MG63 (cell line): ENCODE measurements around the gene SOX9. TPM values are rescaled to one million over a fixed set of nuclear protein-coding genes. Genes with fewer than 3 reads are reported as not detected.

Experiments
- DNase-seq: peaks from one replicate; pipeline ENCODE4 v3.0.0-alpha.2; 2020
- H3K27me3 ChIP-seq: fragments of 250-450 bp; sonication (Bioruptor Pico); 2 replicates; pipeline ENCODE4 v1.5.1; 2020; ENCODE audit warnings: mild to moderate bottlenecking, moderate library complexity
- H3K36me3 ChIP-seq: fragments of 250-450 bp; sonication (Bioruptor Pico); 2 replicates; pipeline ENCODE4 v1.5.1; 2020; ENCODE audit warnings: mild to moderate bottlenecking, moderate library complexity
- H3K4me3 ChIP-seq: fragments of 250-450 bp; sonication (Bioruptor Pico); 2 replicates; pipeline ENCODE4 v1.5.1; 2020; ENCODE audit warnings: mild to moderate bottlenecking, moderate library complexity
- H3K9me3 ChIP-seq: fragments of 250-450 bp; sonication (Bioruptor Pico); 2 replicates; pipeline ENCODE4 v1.5.1; 2020; ENCODE audit warnings: mild to moderate bottlenecking, moderate library complexity
- total RNA-seq: library from RNA; depleted of rRNA; stranded (reverse); fragments of >200 nt; shearing (Covaris generic); gene quantifications from 2 replicates; pipeline ENCODE4 v1.2.3, GENCODE V29; 2014; ENCODE audit warnings: low replicate concordance; rRNA removed

Gene SOX9
- 0.82 and 3.0 TPM in 2 replicates for total RNA-seq

DNA sequence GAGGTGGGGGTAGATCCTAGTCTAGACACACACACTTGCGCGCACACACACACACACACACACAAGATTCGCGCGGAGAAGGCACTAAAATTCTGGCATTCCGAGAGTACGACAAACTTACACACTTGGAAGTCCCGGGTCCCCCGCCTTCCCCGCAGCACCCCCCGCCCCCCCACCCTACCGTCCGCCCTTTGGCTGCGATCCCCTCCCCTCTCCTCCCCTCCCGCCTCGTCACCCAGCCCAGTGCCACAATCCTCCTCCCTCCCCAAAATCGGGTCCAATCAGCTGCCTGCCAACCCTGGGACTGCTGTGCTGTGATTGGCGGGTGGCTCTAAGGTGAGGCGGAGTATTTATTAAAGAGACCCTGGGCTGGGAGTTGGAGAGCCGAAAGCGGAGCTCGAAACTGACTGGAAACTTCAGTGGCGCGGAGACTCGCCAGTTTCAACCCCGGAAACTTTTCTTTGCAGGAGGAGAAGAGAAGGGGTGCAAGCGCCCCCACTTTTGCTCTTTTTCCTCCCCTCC lies at the start of gene SOX9:
TSS of gene SOX9 (plus strand) at position 379 of the 522 bp plus-strand sequence. CDS start 372 bp downstream, outside the sequence.
- Histone ChIP-seq H3K9me3 (no peaks in the 10 kb centered on the region), H3K36me3 (peaks cover 9% of the 10 kb centered on the region), H3K4me3 (peak within 1 kb of the TSS; percentile 69), H3K27me3 (peaks cover 5% of the 10 kb centered on the region)
- DNase-seq, result peak; percentile 95

DNA sequence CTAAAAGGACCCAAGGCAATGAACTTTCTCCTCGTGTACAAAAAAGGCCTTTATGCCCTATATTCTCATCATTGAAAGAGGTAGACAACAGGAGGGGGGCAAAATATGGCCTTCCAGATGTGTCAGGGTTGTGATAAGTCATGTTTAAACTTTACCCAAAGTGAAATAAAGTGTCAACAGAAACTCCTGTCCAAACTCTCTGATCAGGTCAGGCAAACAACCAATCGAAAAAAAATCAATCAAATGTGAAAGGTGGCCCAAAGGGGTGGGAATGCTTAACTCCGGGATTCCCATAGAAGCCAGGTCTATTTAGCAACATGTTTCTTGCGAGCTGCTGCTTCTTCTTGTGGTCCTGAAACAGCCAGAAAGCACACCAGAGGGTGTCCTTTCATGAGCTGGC lies 49.5 kb upstream of the SOX9 start:
- peaks cover 6% of the 10 kb centered on the region for H3K27me3 ChIP-seq
- no peak for DNase-seq
- H3K36me3 ChIP-seq, result no peaks in the 10 kb centered on the region
- no peaks in the 10 kb centered on the region for H3K9me3 ChIP-seq
- no peak overlapping the region for H3K4me3 ChIP-seq

DNA sequence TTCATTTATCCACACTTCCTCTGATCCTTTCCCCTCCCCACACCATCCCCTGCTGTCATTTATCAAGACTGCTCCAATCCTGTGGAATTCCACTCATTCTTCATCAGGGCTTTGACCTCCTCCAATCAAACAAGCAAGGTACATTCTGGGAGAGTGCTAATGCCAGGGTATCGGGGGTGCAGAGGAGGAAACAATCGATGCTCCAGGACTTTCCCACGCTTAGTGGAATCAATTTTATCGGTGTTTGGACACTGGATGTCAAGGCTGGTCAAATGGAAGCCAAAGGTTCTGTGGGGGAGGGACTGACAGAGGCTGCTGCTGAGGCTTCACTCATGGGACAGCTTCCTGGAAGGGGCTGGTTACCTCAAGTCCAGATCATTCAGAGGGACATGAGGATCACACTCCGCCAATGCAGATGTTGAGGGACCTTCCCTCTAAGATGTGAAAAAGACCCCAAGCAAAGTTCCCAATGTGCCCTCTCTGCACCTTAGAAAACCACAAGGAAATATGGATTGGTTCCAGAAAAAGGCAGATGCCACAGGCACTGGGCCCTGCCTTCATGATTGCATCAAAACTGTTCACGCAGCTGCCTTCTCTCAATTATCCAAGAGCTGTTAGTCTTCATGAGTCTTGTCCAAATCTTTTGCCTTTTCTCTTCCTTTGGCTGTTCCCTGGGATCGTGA lies 44.7 kb upstream of the SOX9 start:
- no peaks in the 10 kb centered on the region for H3K9me3 ChIP-seq
- H3K27me3 ChIP-seq, result peaks cover 3% of the 10 kb centered on the region; the same call in 1 of the 2 replicates
- no peak for DNase-seq
- no peaks in the 10 kb centered on the region for H3K36me3 ChIP-seq
- H3K4me3 ChIP-seq, result no peak overlapping the region

DNA sequence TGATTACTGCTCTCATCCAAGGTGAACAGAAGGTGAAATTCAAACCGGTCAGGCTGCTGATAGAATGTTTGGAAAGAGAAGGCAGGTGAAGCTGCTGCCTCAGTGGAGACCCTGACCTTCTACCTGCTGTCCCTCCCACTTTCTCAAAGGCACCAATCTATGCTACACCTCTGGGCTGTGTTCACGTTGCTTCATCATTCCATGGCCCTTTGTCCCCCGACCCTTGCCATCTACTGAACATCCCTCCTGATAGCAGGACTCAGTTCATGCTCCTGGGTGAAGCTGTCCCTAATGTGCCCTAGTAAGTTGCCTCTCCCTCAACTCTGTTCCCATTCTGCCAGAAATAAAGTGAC lies 44.2 kb upstream of the SOX9 start:
- Histone ChIP-seq H3K27me3 (peaks cover 3% of the 10 kb centered on the region), H3K4me3 (no peak overlapping the region), H3K9me3 (no peaks in the 10 kb centered on the region), H3K36me3 (no peaks in the 10 kb centered on the region)
- DNase-seq, result no peak

DNA sequence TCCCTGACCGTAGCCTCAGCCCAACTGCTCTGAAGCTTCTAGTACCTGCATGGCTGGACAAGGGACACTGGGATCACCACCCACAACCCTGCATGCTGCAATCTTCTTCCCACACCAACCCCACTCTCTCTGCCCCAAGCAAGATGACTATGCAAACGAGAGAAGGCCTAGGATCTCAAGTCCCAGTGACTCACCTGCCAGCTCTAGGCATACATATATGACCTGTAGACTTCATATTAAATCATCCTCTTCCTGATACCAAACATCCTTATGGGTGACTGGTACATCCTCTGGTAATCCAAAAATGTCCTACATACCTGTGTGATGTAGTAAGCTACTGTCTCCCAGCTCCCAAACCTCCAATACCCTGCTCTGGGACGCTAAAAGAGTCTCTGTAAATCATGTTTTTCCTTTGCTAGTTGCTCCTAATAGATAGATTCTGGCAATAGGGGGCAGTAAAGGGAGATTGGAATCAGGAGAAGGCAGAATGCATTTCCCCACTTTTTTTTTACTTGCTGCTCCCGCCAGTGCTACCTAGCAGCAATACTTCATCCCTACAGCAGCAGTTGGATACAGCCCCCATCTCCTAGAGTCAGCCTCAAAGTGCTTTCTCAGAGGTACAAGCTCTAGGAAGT lies 43.4 kb upstream of the SOX9 start:
- Histone ChIP-seq H3K27me3 (peaks cover 3% of the 10 kb centered on the region), H3K9me3 (no peaks in the 10 kb centered on the region), H3K36me3 (no peaks in the 10 kb centered on the region), H3K4me3 (no peak overlapping the region)
- DNase-seq, result no peak

DNA sequence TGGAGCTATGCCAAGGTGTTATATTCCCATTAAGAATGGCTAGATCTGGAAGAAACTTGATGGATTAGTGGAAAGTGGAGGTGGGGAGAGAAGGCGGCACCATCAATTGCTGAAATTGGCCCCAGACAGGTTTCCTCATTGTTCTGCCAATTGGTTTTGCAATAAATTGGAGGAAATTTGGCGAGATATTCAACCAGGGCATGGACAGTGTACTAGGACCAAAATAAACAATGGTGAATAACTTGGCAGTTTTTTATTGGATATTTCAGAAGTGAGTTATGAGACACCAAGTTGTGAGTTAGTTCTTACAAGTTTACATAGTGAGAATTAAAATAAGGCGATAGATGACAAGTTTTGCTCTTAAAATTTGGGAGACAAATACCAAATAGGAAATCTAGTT lies 41.1 kb upstream of the SOX9 start:
- Histone ChIP-seq H3K27me3 (peaks cover under 1% of the 10 kb centered on the region), H3K36me3 (no peaks in the 10 kb centered on the region), H3K9me3 (no peaks in the 10 kb centered on the region), H3K4me3 (no peak overlapping the region)
- peak; percentile 16 for DNase-seq

DNA sequence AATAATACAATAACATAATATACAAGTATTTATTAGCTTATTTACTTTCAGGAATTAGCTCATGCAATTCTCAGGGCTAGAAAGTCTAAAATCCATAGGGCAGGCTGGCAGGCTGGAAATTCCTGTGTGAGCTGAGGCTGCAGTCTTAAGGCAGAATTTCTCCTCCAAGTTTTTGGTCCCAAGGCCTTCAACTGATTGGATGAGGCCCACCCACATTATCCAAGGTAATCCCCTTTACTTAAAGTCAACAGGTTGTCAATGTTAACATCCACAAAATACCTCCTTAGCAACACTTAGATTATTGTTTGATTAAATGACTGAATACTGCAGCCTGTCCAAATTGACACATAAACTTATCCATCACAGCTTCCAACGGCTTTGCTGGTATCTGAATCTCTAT lies 32.9 kb upstream of the SOX9 start:
- no peaks in the 10 kb centered on the region for H3K36me3 ChIP-seq
- DNase-seq, result no peak
- no peak overlapping the region for H3K4me3 ChIP-seq
- H3K9me3 ChIP-seq, result no peaks in the 10 kb centered on the region
- H3K27me3 ChIP-seq, result no peaks in the 10 kb centered on the region

DNA sequence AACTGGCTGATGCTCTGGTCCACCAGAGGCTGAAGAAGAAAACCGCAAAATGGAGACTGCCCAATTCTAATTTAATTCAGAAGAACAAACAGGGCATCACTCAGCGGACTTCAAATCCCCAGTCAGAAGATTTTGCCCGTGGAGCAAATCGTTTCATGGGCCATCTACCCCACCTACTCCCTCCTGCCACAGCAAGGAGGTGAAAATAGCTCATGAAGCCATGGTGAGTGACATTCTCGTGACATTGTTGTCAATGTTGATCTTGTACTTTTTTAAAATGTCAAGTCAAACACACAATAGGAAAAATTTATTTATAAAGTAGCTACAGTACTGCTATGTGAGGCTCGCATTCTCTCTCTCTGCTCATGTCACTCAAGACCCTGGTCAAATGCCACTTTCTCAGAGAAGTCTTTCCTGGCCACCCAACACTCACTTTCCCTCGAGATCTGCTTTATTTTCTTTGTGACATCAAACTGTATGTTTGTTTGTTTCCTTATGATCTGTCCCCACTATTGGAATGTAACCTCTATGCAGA lies 31.3 kb upstream of the SOX9 start:
- H3K27me3 ChIP-seq, result no peaks in the 10 kb centered on the region
- no peaks in the 10 kb centered on the region for H3K9me3 ChIP-seq
- no peak overlapping the region for H3K4me3 ChIP-seq
- H3K36me3 ChIP-seq, result no peaks in the 10 kb centered on the region
- no peak for DNase-seq

DNA sequence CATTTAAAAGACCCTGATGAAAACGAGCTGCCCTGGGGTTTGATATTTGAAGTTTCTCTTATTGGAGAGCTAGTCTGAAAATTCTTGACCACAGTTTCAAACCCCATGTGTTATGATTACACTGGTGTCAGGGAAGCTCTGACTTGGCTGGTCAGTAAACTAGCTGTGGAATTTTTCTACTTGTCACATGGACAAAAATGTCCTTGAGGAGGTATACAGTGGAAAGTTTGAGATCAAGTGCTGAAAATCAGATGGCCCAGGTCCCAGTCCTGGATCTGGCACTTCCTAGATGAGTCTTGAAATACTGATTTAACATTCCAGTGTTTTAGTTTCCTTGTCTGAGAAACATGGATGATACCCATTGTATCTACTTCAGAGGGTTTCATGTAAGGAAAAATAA lies 30.7 kb upstream of the SOX9 start:
- no peak for DNase-seq
- Histone ChIP-seq H3K36me3 (no peaks in the 10 kb centered on the region), H3K4me3 (no peak overlapping the region), H3K27me3 (no peaks in the 10 kb centered on the region), H3K9me3 (no peaks in the 10 kb centered on the region)

DNA sequence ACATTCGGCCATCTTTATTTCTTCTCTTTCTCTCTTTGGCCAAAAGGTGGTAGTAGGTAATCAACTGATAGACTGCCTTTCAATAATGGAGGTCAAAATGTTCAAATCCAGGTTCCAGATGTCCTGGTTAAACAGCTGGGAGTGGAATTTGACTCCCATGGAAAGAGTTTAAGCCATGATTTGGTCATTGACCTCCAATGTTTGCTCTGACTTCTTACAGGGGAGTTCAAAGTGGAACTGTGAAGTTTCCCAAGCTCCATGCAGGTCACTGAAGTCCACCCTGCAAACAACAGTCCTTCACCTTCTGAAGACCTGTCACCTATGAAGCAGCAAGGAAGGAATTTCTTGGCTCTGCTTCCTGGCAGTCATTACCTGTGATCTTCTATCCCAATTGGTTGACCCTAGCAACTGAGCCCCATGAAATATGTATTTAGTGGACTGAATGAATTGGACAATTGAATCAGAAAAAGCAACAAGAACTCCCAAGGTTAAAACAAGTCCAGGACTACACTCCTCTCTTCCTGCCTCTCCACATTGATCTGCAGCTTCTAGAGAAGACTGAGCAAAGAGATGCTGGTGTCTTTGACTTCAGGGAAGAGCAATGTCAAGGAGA lies 28.0 kb upstream of the SOX9 start:
- Histone ChIP-seq H3K27me3 (no peaks in the 10 kb centered on the region), H3K36me3 (no peaks in the 10 kb centered on the region), H3K4me3 (no peak overlapping the region), H3K9me3 (no peaks in the 10 kb centered on the region)
- no peak for DNase-seq

DNA sequence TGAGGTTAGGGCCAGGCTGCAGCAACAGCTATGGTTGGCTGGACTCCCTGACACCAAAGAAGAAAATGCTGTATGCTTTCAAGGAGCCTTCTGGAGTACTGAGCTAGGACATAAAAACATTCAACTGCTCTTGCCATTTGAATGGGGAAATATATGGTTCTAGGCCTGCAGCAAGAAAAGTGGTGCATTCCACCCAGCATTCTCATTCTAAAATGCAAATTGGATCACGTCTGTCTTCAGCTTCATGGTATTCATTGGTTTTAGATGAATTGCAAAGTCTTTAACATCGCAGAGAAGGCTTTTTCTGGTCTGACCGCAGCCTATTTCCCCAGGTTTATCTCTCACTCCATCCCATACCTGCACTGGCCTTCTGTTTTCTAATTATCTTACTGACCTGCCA lies 27.1 kb upstream of the SOX9 start:
- Histone ChIP-seq H3K36me3 (no peaks in the 10 kb centered on the region), H3K9me3 (no peaks in the 10 kb centered on the region), H3K27me3 (no peaks in the 10 kb centered on the region), H3K4me3 (no peak overlapping the region)
- no peak for DNase-seq

DNA sequence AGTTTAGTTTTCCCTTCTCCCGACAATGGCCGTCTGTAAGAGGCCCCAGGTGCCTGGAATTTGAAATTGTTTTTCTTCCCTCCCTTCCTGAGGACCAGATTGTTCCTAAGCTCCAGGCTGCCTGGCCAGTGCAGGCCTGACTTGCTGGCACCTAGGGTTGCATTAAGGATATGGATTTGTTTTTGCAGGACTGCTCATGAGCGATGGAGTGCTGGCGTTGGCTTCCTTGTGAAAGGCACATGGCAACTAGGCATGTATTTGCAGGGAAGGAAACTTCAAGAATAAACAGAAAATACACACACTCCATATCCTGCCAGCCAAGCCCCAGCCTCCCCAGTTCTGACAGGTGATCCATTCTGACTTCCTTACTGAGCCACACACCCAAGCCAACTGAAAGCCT lies 25.5 kb upstream of the SOX9 start:
- no peaks in the 10 kb centered on the region for H3K9me3 ChIP-seq
- no peak for DNase-seq
- no peaks in the 10 kb centered on the region for H3K36me3 ChIP-seq
- H3K4me3 ChIP-seq, result no peak overlapping the region
- H3K27me3 ChIP-seq, result no peaks in the 10 kb centered on the region

DNA sequence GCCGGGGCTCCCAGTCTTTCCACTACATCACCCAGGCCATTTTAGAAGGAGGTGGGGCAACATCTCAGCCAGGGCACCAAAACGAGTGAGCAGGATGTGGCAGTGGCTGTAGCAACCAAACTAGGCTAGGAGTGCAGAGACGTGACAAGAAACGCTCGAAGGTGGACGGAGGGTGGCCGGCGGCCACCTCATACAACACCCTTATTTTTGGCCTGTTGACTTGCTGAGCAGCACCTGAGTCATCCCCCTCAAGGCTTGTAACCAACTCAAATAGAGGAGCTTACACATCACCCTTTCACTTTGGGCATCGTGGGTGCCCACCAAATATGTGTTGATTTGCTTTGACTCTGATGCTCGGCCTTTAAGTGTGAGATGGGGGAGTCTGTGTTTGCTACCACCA lies 23.7 kb upstream of the SOX9 start:
- DNase-seq, result peak; percentile 38
- no peaks in the 10 kb centered on the region for H3K36me3 ChIP-seq
- no peaks in the 10 kb centered on the region for H3K9me3 ChIP-seq
- no peak overlapping the region for H3K4me3 ChIP-seq
- H3K27me3 ChIP-seq, result no peaks in the 10 kb centered on the region

DNA sequence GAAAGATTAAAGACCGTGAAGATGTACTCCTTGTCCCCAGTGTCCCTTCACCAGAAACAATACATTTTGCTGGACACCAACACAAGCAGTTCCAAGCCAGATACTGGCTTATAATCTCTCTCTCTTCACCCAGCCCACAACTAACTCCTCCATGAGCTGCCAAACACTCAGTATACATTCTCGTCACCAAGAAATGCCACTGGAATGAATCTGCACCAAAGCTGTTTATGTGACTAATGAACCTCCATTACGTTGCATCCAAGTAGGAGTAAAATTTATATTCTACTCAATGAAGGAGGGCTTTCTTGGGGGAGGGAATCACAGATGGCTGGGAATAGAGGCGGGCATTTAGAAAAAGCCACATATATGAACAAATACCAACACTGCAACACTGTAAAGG lies 20.9 kb upstream of the SOX9 start:
- H3K27me3 ChIP-seq, result no peaks in the 10 kb centered on the region
- H3K4me3 ChIP-seq, result no peak overlapping the region
- no peaks in the 10 kb centered on the region for H3K36me3 ChIP-seq
- H3K9me3 ChIP-seq, result no peaks in the 10 kb centered on the region
- DNase-seq, result peak; percentile 52

DNA sequence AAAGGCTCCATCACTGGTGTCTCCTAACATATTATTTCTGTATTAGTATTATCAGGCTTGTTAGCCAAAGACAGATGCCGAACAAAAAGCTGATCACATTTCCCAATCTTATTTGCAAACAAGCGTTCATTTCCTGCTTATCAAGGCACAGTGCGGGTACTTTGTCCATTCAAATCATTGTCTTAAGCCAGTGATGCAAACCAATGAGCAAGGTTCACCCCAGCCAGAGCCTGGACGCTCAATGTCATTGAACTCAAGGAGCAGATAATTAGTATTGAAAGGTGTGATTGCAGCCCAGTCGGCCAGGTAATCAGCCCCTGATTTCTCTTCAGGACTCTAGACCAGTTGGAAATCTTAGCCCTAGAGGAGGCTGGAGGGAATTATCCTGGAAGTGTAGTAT lies 20.4 kb upstream of the SOX9 start:
- no peak overlapping the region for H3K4me3 ChIP-seq
- DNase-seq, result no peak
- H3K9me3 ChIP-seq, result no peaks in the 10 kb centered on the region
- no peaks in the 10 kb centered on the region for H3K27me3 ChIP-seq
- H3K36me3 ChIP-seq, result no peaks in the 10 kb centered on the region

DNA sequence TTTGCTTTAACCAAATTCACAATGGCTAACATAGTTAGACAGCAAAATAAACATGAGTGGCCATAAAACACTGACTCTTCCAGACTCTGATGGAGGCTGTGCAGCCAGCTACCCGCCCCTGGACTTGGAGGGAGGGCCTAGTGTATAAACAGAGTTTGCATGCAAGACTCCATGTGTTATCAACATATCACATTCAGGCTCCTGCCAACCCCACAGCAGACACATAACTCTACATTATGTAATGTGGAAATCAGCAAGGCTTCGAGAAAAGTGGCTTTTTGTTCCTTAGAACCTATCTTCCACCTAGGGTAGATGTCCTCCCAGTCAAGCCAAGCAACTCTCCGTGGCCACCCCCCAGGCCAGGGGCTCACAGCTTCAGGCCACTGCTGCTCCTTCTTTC lies 19.3 kb upstream of the SOX9 start:
- no peak for DNase-seq
- H3K4me3 ChIP-seq, result no peak overlapping the region
- H3K9me3 ChIP-seq, result no peaks in the 10 kb centered on the region
- no peaks in the 10 kb centered on the region for H3K36me3 ChIP-seq
- no peaks in the 10 kb centered on the region for H3K27me3 ChIP-seq

DNA sequence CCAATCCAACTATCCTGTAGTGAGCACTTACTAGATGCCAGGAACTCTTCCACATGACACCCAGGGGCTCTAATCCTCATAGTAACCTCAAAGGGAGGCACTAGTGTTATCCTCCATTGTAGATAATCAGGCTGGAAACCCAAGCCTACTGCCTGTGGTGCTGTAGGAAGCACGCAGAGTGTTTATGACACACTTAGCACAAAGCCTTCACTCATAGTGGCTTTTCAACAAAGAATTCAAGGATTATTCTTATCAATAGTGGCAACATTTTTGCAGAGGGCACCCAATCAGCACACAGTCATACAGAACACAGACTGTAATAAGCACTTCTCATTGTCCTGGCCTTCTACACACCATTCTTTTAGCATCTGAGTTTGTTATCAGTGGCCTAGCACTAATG lies 18.5 kb upstream of the SOX9 start:
- no peak for DNase-seq
- Histone ChIP-seq H3K4me3 (no peak overlapping the region), H3K27me3 (no peaks in the 10 kb centered on the region), H3K36me3 (no peaks in the 10 kb centered on the region), H3K9me3 (no peaks in the 10 kb centered on the region)
